ENCODE measurements around the gene JMJD6.
A peak's percentile ranks its signal among the peaks of the same experiment; 100 is the strongest.

The JMJD6 gene

DNA sequence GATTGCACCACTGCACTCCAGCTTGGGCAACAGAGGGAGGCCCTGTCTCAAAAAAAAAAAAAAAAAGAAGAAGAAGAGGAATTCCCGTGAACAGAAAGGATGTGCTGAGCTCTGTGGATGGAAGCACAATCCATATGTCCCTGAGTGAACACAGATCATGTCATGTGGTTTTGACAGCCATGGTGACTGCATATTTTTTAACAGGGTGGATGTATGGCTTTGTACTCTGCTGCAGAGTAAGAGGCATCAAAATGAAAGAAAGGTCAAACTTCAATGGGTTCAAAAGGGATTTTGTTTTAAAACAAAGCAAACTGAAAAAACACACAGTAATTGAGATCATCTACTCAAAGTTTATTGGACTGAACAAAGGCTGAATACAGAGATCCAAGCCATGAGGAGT lies 47.2 kb downstream of the JMJD6 start:
- no peaks in the 10 kb centered on the region for H3K4me1 ChIP-seq
- in situ Hi-C loops (cut with MboI; ENCODE audit: low sequenced_read_pairs): no loop called here
- H3K9me3 ChIP-seq: no peaks in the 10 kb centered on the region
- 0 out of 2 replicates have a peak, but pooled peaks cover 5% of the 10 kb centered on the region for H3K36me3 ChIP-seq (replicated peaks)
- DNase-seq (ENCODE audit: low spot score in 2 of 2): no peak
- no peaks in the 10 kb centered on the region for H3K27me3 ChIP-seq (ENCODE audit: low read depth)
- H3K4me3 ChIP-seq: no peak overlapping the region

DNA sequence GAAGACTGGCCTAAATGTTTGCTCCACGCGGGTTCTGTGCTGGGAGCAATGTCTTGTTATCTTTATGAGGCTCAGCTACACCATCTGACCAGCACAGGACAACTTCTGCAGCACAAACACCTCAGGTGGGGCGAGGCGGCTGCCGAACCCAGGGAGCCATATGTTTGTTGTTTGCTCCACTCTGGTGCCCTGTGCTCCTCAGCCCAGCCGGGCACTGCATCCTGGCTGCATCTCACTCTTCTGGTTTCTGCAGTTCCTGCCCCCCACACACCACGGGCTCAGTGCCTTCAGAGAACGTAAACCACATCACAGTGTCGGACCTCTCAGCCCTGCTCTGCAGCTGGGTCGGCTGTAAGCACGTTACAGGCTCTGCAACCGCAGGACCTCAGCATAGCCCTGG lies 48.1 kb downstream of the JMJD6 start:
- Histone ChIP-seq H3K36me3 (replicated peaks) (0 out of 2 replicates have a peak, but pooled peaks cover 2% of the 10 kb centered on the region), H3K4me3 (no peak overlapping the region), H3K9me3 (no peaks in the 10 kb centered on the region), H3K4me1 (no peaks in the 10 kb centered on the region), H3K27me3 (ENCODE audit: low read depth) (no peaks in the 10 kb centered on the region)
- in situ Hi-C loops (cut with MboI; ENCODE audit: low sequenced_read_pairs): no loop called here
- no peak for DNase-seq (ENCODE audit: low spot score in 2 of 2)

DNA sequence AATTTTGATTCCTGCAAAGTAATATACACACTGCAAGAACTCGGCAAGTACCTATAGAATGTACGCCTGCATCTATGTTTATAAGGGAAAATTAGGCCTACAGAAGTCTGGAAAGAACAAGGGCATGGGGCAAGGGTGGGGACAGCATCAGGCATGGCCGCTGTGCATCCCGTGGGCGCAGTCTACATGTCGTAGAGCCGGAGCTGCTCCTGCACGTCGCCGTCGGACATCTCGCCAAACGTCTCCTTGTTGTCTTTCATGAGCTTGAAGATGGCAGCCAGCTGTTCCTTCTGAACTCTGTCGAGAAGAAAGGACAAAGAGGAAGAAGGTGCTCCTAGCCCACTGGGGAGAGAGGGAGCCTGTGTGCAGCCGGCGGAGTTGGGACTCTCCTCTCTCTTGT lies 49.0 kb downstream of the JMJD6 start:
- Histone ChIP-seq H3K27me3 (ENCODE audit: low read depth) (no peaks in the 10 kb centered on the region), H3K9me3 (no peaks in the 10 kb centered on the region), H3K36me3 (replicated peaks) (no peaks in the 10 kb centered on the region), H3K4me1 (peaks cover 3% of the 10 kb centered on the region), H3K4me3 (no peak overlapping the region)
- in situ Hi-C loops (cut with MboI; ENCODE audit: low sequenced_read_pairs): no loop called here
- DNase-seq (ENCODE audit: low spot score in 2 of 2): no peak

DNA sequence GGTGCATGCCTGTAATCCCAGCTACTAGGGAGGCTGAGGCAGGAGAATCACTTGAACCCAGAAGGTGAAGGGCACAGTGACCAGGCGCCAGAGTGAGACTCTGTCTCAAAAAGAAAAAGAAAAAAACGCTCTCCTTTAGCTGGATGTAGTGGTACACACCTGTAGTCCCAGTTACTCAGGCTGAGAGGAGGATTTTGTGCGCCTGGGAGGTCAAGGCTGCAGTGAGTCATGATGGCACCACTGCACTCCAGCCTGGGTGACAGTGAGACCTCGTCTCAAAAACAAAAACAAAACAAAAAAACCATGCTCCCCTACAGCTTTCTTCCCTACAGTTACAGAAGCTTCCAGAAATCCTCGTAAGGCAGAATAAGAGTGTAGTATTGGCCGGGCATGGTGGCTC lies 49.8 kb downstream of the JMJD6 start:
- no peak for DNase-seq (ENCODE audit: low spot score in 2 of 2)
- Histone ChIP-seq H3K4me3 (no peak overlapping the region), H3K4me1 (peaks cover 5% of the 10 kb centered on the region), H3K27me3 (ENCODE audit: low read depth) (no peaks in the 10 kb centered on the region), H3K9me3 (no peaks in the 10 kb centered on the region), H3K36me3 (replicated peaks) (no peaks in the 10 kb centered on the region)
- in situ Hi-C loops (cut with MboI; ENCODE audit: low sequenced_read_pairs): no loop called here

DNA sequence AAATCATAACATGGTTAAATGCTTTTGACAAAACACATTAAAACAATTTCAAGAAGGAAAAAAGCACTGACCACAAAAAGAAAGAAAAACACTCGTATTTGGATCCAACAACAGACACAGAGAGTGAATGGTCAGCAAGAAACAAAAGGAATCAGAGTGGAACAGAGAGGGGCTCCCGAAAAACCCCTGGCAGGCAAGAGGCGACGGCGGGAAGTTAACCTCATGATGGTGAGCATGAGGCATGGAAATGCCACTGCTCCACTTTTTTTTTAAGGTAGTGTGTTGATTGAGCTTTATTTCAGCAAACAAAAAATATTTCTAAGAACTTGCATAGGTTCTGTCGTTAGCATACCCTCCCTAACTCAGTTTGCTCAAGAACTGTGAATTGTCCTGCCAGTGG lies 50.8 kb downstream of the JMJD6 start:
- H3K9me3 ChIP-seq: no peaks in the 10 kb centered on the region
- in situ Hi-C loops (cut with MboI; ENCODE audit: low sequenced_read_pairs): no loop called here
- no peaks in the 10 kb centered on the region for H3K36me3 ChIP-seq (replicated peaks)
- H3K27me3 ChIP-seq (ENCODE audit: low read depth): no peaks in the 10 kb centered on the region
- H3K4me3 ChIP-seq: no peak overlapping the region
- DNase-seq (ENCODE audit: low spot score in 2 of 2): no peak
- peaks cover 11% of the 10 kb centered on the region for H3K4me1 ChIP-seq

DNA sequence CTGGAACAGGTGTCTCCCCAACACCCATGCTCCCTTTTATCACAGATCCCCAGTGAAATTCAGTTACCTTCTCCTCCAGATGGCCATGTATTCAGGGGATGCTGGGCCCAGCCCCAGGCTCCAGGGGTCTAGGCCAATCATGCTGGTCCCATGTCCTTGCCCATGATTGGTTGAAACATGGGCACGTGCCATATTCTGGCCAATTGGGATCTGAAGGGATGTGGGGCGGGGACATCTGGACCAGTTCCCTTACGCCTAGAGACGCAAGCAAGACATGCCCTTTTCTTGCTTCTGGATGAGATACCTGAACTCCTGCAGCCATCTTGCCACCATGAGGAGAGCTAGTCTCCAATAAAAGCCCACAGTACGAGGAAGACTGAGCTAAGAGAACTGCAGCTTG lies 51.8 kb downstream of the JMJD6 start:
- Histone ChIP-seq H3K27me3 (ENCODE audit: low read depth) (no peaks in the 10 kb centered on the region), H3K4me3 (no peak overlapping the region), H3K36me3 (replicated peaks) (no peaks in the 10 kb centered on the region), H3K9me3 (no peaks in the 10 kb centered on the region), H3K4me1 (peaks cover 11% of the 10 kb centered on the region)
- in situ Hi-C loops (cut with MboI; ENCODE audit: low sequenced_read_pairs): no loop called here
- DNase-seq (ENCODE audit: low spot score in 2 of 2): no peak

DNA sequence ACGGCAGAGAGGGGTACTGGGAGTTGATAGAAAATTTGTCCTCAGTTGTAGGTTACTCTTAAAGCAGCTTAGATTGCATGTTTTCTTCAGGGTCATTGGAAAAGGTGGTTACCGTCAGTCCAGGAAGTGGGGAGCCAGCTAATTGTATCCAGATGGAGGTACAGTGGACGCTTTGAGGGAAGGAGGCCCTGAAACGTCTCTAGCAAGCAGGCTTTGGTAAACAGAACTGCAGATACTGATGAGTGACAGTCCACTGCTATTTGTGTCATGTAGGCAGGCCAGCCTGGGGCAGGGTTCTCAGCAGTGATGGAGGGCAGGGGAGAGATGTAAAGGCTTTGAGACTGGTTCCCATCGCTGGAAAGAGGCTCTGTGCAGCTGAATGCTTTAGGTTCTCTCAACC lies 52.7 kb downstream of the JMJD6 start:
- H3K36me3 ChIP-seq (replicated peaks): no peaks in the 10 kb centered on the region
- no peaks in the 10 kb centered on the region for H3K9me3 ChIP-seq
- in situ Hi-C loops (cut with MboI; ENCODE audit: low sequenced_read_pairs): no loop called here
- no peaks in the 10 kb centered on the region for H3K27me3 ChIP-seq (ENCODE audit: low read depth)
- no peak for DNase-seq (ENCODE audit: low spot score in 2 of 2)
- H3K4me1 ChIP-seq: peaks cover 16% of the 10 kb centered on the region
- H3K4me3 ChIP-seq: no peak overlapping the region

DNA sequence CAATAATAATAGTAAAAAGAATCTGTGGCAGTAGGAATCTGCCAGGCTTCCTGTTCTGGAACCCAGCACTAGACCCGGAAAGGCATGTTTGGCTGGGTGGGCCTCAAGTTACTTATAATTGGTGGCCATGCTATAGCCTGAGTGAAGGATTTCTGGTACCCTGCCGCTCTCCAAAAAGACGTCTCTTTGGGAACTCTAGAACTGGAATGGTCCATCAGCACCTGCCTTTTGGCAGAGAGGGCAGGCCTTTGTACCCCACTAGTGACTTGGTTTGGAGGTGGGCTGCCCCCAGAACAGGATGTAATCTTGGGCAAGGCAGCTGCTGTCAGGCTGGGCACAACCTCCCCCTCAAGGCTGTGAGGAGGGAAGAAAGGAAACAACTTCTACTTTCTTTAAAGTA lies 53.5 kb downstream of the JMJD6 start:
- no peaks in the 10 kb centered on the region for H3K9me3 ChIP-seq
- no peaks in the 10 kb centered on the region for H3K27me3 ChIP-seq (ENCODE audit: low read depth)
- H3K36me3 ChIP-seq (replicated peaks): no peaks in the 10 kb centered on the region
- in situ Hi-C loops (cut with MboI; ENCODE audit: low sequenced_read_pairs): no loop called here
- no peak for DNase-seq (ENCODE audit: low spot score in 2 of 2)
- H3K4me1 ChIP-seq: peaks cover 16% of the 10 kb centered on the region
- H3K4me3 ChIP-seq: no peak overlapping the region

DNA sequence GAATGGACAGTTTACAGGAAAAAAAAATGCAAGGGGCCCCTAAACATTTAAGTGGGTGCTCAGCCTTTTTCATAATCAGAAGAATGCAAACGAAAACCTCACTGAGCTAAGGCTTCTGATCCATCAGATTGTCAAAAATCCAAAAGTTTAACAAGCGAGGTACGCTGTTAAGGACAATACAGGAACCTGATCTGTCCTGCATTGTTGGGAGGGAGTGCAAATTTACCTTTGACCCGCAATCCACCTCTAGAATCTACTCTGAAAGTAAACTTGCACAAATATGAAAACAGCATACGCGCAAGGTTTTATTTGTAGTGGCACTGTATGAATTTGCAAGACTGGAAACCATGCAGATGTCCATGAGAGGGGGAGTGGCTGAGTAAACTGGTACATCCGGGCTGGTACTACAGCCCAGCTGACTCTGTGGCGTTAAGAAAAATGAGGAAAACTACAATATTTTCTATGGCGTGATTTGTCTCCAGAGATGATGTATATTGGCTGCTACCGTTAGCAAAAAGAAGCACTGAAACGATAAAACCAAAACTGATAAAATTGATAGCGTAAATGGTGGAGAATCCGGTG lies 54.0 kb downstream of the JMJD6 start:
- in situ Hi-C loops (cut with MboI; ENCODE audit: low sequenced_read_pairs): no loop called here
- Histone ChIP-seq H3K9me3 (no peaks in the 10 kb centered on the region), H3K36me3 (replicated peaks) (no peaks in the 10 kb centered on the region), H3K4me3 (peak overlapping the region; percentile 51), H3K27me3 (ENCODE audit: low read depth) (no peaks in the 10 kb centered on the region), H3K4me1 (peaks cover 16% of the 10 kb centered on the region)
- no peak for DNase-seq (ENCODE audit: low spot score in 2 of 2)

DNA sequence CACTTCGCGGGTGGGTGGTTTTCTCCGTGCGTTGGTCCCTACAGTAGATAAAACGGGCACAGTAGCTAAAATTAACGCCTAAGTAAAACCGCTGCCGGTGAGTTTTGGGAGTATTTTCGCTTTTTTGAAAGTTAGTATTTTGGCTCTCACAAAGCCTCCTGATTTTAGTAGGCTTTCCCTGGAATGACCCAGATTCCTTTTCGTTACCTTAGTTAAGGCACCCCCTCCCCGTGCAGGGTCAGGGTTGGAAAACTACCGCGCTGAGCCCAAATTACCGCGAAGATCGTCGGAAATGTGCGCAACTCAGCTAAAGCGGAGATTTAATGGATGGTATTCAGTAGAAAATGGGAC lies 54.5 kb downstream of the JMJD6 start:
- Histone ChIP-seq H3K4me3 (peak overlapping the region; percentile 51), H3K4me1 (peaks cover 16% of the 10 kb centered on the region), H3K36me3 (replicated peaks) (no peaks in the 10 kb centered on the region), H3K27me3 (ENCODE audit: low read depth) (no peaks in the 10 kb centered on the region), H3K9me3 (no peaks in the 10 kb centered on the region)
- in situ Hi-C loops (cut with MboI; ENCODE audit: low sequenced_read_pairs): no loop called here
- no peak for DNase-seq (ENCODE audit: low spot score in 2 of 2)

DNA sequence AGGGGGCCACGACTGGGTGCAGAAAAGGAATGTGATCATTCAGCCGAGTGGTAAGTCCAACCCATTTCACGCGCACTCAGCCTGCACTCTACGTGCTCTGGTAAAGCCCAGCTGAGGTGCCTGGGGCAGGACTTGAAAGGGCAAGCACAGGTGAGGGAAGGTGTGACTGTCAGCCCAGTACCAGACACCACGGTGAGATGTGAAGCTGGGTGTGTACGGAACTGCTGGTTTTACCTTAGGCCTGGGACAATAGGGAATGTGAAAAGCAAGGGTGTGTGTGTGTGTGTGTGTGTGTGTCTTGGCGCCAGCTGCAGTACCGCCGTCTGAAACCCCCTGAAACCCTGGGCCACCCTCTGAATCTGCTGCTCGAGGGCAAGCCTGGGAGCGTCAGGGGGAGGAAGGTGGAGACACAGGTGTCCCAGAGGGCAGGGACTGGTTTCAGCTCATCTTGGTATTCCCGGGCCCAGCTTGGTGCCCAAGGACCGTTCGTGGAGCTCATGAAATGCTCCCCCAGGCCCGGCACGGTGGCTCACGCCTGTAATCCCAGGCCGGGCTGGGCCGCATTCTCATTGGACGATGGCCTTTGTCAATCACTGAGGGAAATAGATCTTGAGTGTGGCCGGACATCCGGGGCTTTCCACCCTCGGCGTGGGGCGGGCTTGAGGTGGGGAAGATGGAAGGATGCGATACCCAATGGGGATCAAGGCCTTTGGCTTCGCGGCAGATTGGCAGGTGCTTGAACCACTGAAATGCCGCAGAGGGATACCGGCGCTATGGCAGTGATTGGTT lies 55.1 kb downstream of the JMJD6 start:
- H3K9me3 ChIP-seq: no peaks in the 10 kb centered on the region
- peak overlapping the region; percentile 51 for H3K4me3 ChIP-seq
- peaks cover 16% of the 10 kb centered on the region for H3K4me1 ChIP-seq
- DNase-seq (ENCODE audit: low spot score in 2 of 2): peak; percentile 100
- H3K27me3 ChIP-seq (ENCODE audit: low read depth): no peaks in the 10 kb centered on the region
- in situ Hi-C loops (cut with MboI; ENCODE audit: low sequenced_read_pairs): no loop called here
- H3K36me3 ChIP-seq (replicated peaks): no peaks in the 10 kb centered on the region

DNA sequence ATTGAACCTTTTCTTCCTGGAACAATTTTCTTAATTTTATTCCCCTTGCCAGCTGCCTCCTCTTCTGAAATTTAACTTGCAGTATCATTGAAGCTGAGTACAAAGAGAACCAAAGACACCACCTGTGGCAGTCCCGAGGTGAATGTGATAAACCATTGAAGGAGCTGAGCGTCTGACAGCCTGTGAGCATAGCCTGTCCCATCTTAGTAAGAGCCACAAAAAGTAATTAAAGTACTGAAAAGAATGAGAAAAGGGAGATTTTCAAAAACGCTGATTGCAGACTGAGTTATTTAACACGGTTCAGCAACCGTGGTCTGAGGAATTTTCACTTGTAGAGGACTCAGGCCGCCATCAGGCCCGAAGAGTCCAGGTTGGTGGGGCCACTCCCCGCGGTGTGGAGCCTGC lies 55.7 kb downstream of the JMJD6 start:
- Histone ChIP-seq H3K4me3 (no peak overlapping the region), H3K4me1 (peaks cover 16% of the 10 kb centered on the region), H3K9me3 (no peaks in the 10 kb centered on the region), H3K27me3 (ENCODE audit: low read depth) (no peaks in the 10 kb centered on the region), H3K36me3 (replicated peaks) (no peaks in the 10 kb centered on the region)
- in situ Hi-C loops (cut with MboI; ENCODE audit: low sequenced_read_pairs): no loop called here
- no peak for DNase-seq (ENCODE audit: low spot score in 2 of 2)

DNA sequence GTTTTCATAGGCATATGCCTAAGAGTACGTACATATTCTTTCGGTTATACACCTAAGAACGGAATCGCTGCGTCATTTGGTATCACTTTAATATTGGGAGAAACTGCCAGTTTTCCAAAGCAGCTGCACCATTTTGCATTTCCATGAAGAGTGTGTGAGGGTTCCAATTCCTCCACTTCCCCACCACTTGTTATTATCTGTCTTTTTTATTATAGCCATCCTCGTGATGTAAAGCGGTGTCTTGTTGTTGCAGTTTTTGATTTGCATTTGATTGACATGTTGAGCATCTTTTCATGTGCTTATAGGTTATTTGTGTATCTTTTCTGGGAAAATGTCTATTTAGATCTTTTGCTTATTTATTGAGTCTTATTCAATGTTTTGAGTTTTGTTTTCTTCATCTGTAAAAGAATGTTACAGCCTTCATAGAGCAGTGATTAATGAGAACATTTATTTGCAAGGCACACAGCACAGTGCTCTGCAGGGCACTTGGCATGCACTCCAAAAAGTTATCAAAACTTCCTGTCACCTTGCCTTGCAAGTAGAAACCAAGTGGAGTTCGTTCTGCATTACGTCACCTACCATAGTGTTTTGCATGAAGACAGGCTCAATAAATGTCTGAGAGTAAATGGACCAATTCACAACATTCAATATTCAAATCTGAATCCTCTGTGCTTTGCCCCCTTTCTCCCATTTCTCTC lies 56.2 kb downstream of the JMJD6 start:
- no peaks in the 10 kb centered on the region for H3K27me3 ChIP-seq (ENCODE audit: low read depth)
- H3K4me3 ChIP-seq: no peak overlapping the region
- H3K4me1 ChIP-seq: peaks cover 16% of the 10 kb centered on the region
- no peaks in the 10 kb centered on the region for H3K36me3 ChIP-seq (replicated peaks)
- no peak for DNase-seq (ENCODE audit: low spot score in 2 of 2)
- H3K9me3 ChIP-seq: no peaks in the 10 kb centered on the region
- in situ Hi-C loops (cut with MboI; ENCODE audit: low sequenced_read_pairs): no loop called here
